Pancreas (tissue), 10 donors: ENCODE results near the gene ABCB11. TPM values are rescaled to one million over a fixed set of nuclear protein-coding genes. Genes with fewer than 3 reads are reported as not detected.
"Not testable (repeated sequence)": the region's sequence is repeated elsewhere in the genome, so short reads cannot be mapped to it uniquely, and the experiment has no call there.

Experiments used
- ATAC-seq, 4 donors: fragments of 200-7000 bp; cut with Tn5 transposase; one replicate each; pipeline versions ENCODE4 v1.8.0 to v1.9.1; 2020; ENCODE audit warnings: mild to moderate bottlenecking in 4 of 4, moderate library complexity in 4 of 4
- DNase-seq, 6 donors: peaks; one replicate each; pipeline ENCODE4 v3.0.0-alpha.2; 2020
- FAIRE-seq: peaks from 2 replicates; lab custom pipeline; 2012; peaks lifted over from hg19 to GRCh38; lab: Jason Lieb, UNC
- H3K27ac ChIP-seq, 4 donors: fragments of 200-600 bp; sonication (generic); 1 replicate in 3 of 4; 2 replicates in 1 of 4; pipeline versions ENCODE4 v1.5.0 to v1.8.0; 2020
- H3K27me3 ChIP-seq, 4 donors: fragments of 200-600 bp; one replicate each; pipeline ENCODE4 v1.8.0; 2021
- H3K36me3 ChIP-seq, 3 donors: fragments of 200-600 bp; sonication (generic) in 1 of 3; one replicate each; pipeline versions ENCODE4 v1.5.0 to v1.8.0; 2020 to 2021
- H3K4me1 ChIP-seq, 3 donors: fragments of 200-600 bp; one replicate each; pipeline ENCODE4 v1.8.0; 2021
- H3K4me3 ChIP-seq, 4 donors: fragments of 200-600 bp; sonication (generic) in 2 of 4; one replicate each; pipeline versions ENCODE4 v1.5.0 to v1.8.0; 2020 to 2021
- H3K9me3 ChIP-seq, 4 donors: fragments of 200-600 bp; one replicate each; pipeline ENCODE4 v1.8.0; 2021
- WGBS, 2 donors: extraction: QIAGEN DNeasy Blood & Tissue Kit; methylation state at CpG; one replicate each; pipeline ENCODE4 v1.1.7; 2013; 5-methylcytosine and 5-hydroxymethylcytosine counted together
- intact Hi-C, 3 donors: fragments of 100-400 bp; cut with DNase I; formaldehyde crosslinking; loops; one replicate each; pipeline versions ENCODE4 v1.11.1 to v1.14.2; 2022
- polyA plus RNA-seq, 2 donors: library from polyadenylated mRNA; stranded (reverse); fragments of 200-250 nt; gene quantifications; one replicate each; pipeline ENCODE4 v1.2.3, GENCODE V29; 2013
- total RNA-seq, 6 donors: library from RNA; stranded (reverse); fragmentation: NEBNext Ultra II Directional in 4 of 6; extraction: Animal tissue kit (Norgen Biotek cat#: 25700) in 4 of 6; gene quantifications; one replicate each; pipeline versions ENCODE4 v1.2.1 to v1.2.4, GENCODE V29; 2021 to 2023
- TF ChIP-seq, protein P1 (sequence below), 4 donors: fragments of 200-600 bp; sonication (generic) in 3 of 4; IDR thresholded peaks; one replicate each; pipeline versions ENCODE4 v1.5.0 to v1.8.0; 2021; ENCODE audit warnings: antibody characterized with exemption in 4 of 4
- donor health status: healthy with polysubstance abuse.
- donor health status: DM: no; HTN: no; CAD: no; lungs with moderate emphysema.
- donor health status: DM: no; HTN: no; CAD: no.
- donor health status: control.
- donor health status: control.
- donor health status: Bipolar disorder and iron deficiency.
- donor health status: DM: yes; HTN: yes; CAD: no.
- donor health status: DM: no; HTN: no; CAD: no.
- donor health status: DM: no; HTN: no; CAD: no.
- donor health status: DM: yes; HTN: yes; CAD: no.

ABCB11 gene
- total and polyA plus RNA-seq, 8 donors = 0.02 to 0.12 (median 0.04) TPM; not detected in 2

DNA sequence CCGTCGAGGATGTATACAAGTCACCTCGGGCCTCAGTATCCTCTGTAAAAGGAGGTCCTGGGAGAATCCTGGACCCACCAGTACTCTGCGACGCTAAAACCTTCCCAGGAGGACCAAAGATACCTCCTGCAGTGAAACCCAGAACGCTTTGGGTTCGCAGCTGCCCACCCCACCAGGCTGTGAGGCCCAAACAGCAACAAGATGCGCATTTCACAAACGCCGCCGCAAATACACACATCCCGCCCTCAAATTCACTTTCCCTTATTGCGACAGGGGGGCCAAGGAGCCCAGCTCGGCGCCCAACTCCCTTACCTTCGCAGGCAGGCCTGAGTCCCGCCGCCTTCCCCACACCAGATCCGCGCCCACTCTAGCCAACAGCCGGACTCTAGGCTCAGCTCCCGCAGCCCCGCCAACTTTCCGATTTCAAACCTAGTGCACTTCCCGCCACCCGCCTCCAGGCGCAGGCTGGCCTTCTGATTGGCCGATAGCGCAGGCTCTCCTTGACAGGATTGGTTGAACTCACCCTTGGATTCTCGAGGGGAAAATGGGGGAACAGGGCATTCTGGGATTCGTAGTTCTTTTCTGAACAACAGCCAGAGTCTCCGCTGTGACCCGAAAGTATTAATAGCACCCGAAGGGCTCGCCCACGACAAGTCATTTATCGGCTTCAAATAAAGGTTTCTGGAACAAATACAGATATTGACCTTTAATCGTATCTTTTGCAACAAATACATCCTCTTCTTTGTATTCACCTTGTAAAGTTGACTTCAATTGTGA is 140.9 kb downstream of the ABCB11 start, which contains the start of gene SPC25:
TSS of gene SPC25 (minus strand) at position 425 of the 777 bp plus-strand sequence. CDS start 911 bp downstream, outside the sequence.
- FAIRE-seq = peak; percentile 56

DNA sequence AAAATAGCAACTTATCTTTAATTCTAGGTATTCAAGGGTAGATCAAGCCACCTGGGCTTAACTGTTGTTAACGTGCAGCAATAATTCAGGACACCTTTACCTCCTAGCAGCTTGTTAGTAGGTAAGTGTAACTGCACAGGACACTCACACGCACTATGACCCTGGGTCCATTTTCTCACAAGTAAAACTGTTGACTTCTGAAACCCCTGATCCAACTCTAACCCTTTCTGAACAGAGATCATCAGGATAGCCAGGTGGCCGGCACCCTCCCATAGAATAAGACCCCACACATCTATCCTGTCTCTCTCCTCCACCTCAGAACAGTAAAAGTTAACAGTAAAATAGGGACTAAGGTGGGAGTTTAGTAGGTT is 141.5 kb downstream of the ABCB11 start:
- Histone ChIP-seq H3K4me1 (no peaks in the 10 kb centered on the region), H3K27me3 (no peaks in the 10 kb centered on the region), H3K9me3 (no peaks in the 10 kb centered on the region), H3K4me3 (peak overlapping the region in 1 of 4 donors; percentile 54), H3K27ac (no peak overlapping the region), H3K36me3 (no peaks in the 10 kb centered on the region)
- DNase-seq = no peak
- FAIRE-seq = no peak
- intact Hi-C loops = no loop called here
- 47 to 54% methylated on average over 3 of the region's 3 CpGs for WGBS, 2 donors
- TF ChIP-seq, protein P1, sequence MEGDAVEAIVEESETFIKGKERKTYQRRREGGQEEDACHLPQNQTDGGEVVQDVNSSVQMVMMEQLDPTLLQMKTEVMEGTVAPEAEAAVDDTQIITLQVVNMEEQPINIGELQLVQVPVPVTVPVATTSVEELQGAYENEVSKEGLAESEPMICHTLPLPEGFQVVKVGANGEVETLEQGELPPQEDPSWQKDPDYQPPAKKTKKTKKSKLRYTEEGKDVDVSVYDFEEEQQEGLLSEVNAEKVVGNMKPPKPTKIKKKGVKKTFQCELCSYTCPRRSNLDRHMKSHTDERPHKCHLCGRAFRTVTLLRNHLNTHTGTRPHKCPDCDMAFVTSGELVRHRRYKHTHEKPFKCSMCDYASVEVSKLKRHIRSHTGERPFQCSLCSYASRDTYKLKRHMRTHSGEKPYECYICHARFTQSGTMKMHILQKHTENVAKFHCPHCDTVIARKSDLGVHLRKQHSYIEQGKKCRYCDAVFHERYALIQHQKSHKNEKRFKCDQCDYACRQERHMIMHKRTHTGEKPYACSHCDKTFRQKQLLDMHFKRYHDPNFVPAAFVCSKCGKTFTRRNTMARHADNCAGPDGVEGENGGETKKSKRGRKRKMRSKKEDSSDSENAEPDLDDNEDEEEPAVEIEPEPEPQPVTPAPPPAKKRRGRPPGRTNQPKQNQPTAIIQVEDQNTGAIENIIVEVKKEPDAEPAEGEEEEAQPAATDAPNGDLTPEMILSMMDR (IDR thresholded peaks at IDR 0.05) = no peak
- no peak for ATAC-seq

More for the DNA sequence above, 140.9 kb downstream of the ABCB11 start, which contains the start of gene SPC25:
- intact Hi-C loops = no loop called here
- peak within 1 kb of the TSS; percentile 18 to 54 (median 40) for H3K4me3 ChIP-seq
- H3K4me1 ChIP-seq = no peaks in the 10 kb centered on the region
- ATAC-seq (peak; percentile 98 to 100 (median 100)), DNase-seq (peak; percentile 83 to 91 (median 86))
- no peaks in the 10 kb centered on the region for H3K36me3 ChIP-seq
- H3K27ac ChIP-seq = no peak within 1 kb of the TSS
- H3K27me3 ChIP-seq = no peaks in the 10 kb centered on the region
- WGBS, 2 donors = 1 to 3% methylated on average over 37 to 38 of the region's 38 CpGs
- no peaks in the 10 kb centered on the region for H3K9me3 ChIP-seq
- TF ChIP-seq, protein P1 (IDR thresholded peaks at IDR 0.05) = no peak

DNA sequence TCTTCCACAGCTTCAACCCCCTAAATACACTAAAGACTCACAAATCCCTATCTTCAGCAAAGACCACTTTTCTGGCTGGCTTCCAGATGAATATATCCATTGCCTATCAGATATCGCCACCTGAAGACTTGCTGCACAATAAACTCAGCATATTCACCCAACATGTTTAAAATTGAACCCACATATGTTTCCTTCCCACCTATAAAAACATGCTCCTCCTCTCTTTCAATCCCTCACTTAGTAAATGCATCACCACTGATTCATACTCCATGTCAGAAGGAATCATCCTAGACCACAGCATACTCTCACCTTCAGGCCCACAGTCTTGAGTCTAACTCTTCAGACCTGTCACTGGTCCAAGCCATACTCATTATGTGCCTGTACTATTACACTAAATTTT is 146.1 kb downstream of the ABCB11 start:
- no peak for DNase-seq
- 95 to 97% methylated on average over 1 of the region's 1 CpG for WGBS, 2 donors
- Histone ChIP-seq H3K36me3 (no peaks in the 10 kb centered on the region), H3K4me1 (no peaks in the 10 kb centered on the region), H3K27ac (no peak overlapping the region), H3K27me3 (no peaks in the 10 kb centered on the region), H3K4me3 (no peak overlapping the region), H3K9me3 (no peaks in the 10 kb centered on the region)
- FAIRE-seq = no peak
- intact Hi-C loops = no loop called here
- TF ChIP-seq, protein P1 (IDR thresholded peaks at IDR 0.05) = no peak
- no peak for ATAC-seq

DNA sequence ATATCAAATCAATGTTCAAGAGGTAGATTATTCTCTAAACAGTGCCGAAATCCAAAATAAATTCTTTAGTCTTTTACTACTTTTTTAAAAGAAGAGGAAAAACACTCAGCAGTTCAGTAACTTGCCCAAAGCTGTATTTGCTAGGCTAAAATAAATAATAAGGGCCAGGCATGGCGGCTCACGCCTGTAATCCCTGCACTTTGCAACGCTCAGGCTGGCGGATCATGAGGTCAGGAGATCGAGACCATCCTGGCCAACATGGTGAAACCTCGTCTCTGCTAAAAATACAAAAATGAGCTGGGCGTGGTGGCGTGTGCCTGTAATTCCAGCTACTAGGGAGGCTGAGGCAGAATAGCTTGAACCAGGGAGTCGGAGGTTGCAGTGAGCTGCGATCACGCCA is 149.0 kb downstream of the ABCB11 start:
- H3K36me3 ChIP-seq, H3K9me3 ChIP-seq, intact Hi-C loops, FAIRE-seq, H3K27ac ChIP-seq, DNase-seq, ATAC-seq, H3K27me3 ChIP-seq, H3K4me3 ChIP-seq, H3K4me1 ChIP-seq: not testable (repeated sequence)
- 96 to 98% methylated on average over 12 of the region's 12 CpGs for whole genome bisulfite sequencing, 2 donors

DNA sequence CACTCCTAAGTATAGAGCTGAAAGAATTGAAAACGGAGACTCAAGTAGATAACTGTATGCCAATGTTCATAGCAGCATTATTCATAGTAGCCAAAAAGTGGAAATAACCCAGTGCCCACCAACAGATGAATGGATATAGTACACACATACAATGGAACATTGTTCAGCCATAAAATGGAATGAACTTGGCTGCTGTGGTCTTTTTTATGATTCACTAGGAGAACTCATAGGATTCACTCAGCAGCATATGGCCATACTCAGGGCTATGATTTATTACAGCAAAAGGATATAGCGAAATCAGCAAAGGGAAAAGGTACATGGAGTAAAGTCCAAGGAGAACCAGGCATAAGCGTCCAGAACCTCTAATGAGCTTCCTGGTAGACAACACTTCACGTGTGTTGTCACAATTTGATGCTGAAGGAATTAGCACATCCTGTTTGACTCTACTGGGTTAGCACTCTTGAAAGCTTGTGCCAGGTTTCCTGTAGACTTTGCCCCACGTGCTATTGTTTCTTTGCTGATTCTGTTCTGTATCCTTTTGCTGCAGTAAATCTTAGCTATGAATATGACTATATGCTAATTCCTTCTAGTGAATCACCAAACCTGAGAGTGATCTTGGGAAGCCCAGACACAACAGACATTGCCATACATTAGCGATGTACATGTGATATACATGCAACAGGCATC is 156.6 kb downstream of the ABCB11 start:
- no peaks in the 10 kb centered on the region for H3K27me3 ChIP-seq
- H3K4me3 ChIP-seq = no peak overlapping the region
- H3K27ac ChIP-seq = no peak overlapping the region
- TF ChIP-seq, protein P1 (IDR thresholded peaks at IDR 0.05) = no peak
- no peak for ATAC-seq
- no peak for DNase-seq
- FAIRE-seq = no peak
- H3K9me3 ChIP-seq = no peaks in the 10 kb centered on the region
- H3K4me1 ChIP-seq = no peaks in the 10 kb centered on the region
- no peaks in the 10 kb centered on the region for H3K36me3 ChIP-seq
- intact Hi-C loops = no loop called here
- WGBS, 2 donors = 93 to 95% methylated on average over 6 of the region's 6 CpGs

DNA sequence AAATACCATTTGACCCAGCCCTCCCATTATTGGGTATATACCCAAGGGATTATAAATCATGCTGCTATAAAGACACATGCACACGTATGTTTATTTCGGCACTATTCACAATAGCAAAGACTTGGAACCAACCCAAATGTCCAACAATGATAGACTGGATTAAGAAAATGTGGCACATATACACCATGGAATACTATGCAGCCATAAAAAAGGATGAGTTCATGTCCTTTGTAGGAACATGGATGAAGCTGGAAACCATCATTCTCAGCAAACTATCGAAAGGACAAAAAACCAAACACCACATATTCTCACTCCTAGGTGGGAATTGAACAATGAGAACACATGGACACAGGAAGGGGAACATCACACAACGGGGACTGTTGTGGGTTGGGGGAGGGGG is 160.3 kb downstream of the ABCB11 start:
- intact Hi-C loops, DNase-seq, H3K27me3 ChIP-seq, FAIRE-seq, H3K9me3 ChIP-seq, H3K4me1 ChIP-seq, H3K27ac ChIP-seq, H3K4me3 ChIP-seq, ATAC-seq, H3K36me3 ChIP-seq: not testable (repeated sequence)
- WGBS, 2 donors = 96 to 98% methylated on average over 4 of the region's 4 CpGs
